HuH-7 (cell line): ENCODE data around the gene ABHD10.

Experiments used
- DNase-seq: peaks from one replicate; pipeline ENCODE4 v3.0.0; 2011; ENCODE audit warnings: low spot score

Gene ABHD10

GRCh38 chr3:112001526-112001925, 22.7 kb downstream of the ABHD10 start:
- DNase-seq: no peak

GRCh38 chr3:112002096-112002971, 23.5 kb downstream of the ABHD10 start:
- DNase-seq: no peak

- DNase-seq: no peak
These were observed 24.7 kb downstream of the ABHD10 start for GRCh38 chr3:112003321-112004080.

GRCh38 chr3:112004187-112004586, 25.4 kb downstream of the ABHD10 start:
- no peak for DNase-seq

- no peak for DNase-seq
These were observed 25.8 kb downstream of the ABHD10 start for GRCh38 chr3:112004669-112005068.

- DNase-seq: no peak
These were observed 26.4 kb downstream of the ABHD10 start for GRCh38 chr3:112005091-112005672.

- no peak for DNase-seq
These were observed 28.8 kb downstream of the ABHD10 start for GRCh38 chr3:112007633-112008032.

GRCh38 chr3:112009670-112010069, 30.8 kb downstream of the ABHD10 start:
- DNase-seq: no peak

GRCh38 chr3:112010636-112011035, 31.8 kb downstream of the ABHD10 start:
- no peak for DNase-seq

- no peak for DNase-seq
These were observed 32.6 kb downstream of the ABHD10 start for GRCh38 chr3:112011376-112011940.

- DNase-seq: no peak
These were observed 33.6 kb downstream of the ABHD10 start for GRCh38 chr3:112012205-112012992.

GRCh38 chr3:112013058-112013783, 34.4 kb downstream of the ABHD10 start:
- DNase-seq: peak; percentile 68

GRCh38 chr3:112013784-112014143, 34.9 kb downstream of the ABHD10 start:
- DNase-seq: no peak

GRCh38 chr3:112017091-112017490, 38.3 kb downstream of the ABHD10 start:
- DNase-seq: no peak

- DNase-seq: no peak
These were observed 39.9 kb downstream of the ABHD10 start for GRCh38 chr3:112018712-112019111.

- no peak for DNase-seq
These were observed 40.9 kb downstream of the ABHD10 start for GRCh38 chr3:112019716-112020115.

- DNase-seq: no peak
These were observed 41.9 kb downstream of the ABHD10 start for GRCh38 chr3:112020674-112021085.

GRCh38 chr3:112027142-112027541, 48.3 kb downstream of the ABHD10 start:
- DNase-seq: no peak

- no peak for DNase-seq
These were observed 49.0 kb downstream of the ABHD10 start for GRCh38 chr3:112027826-112028225.

GRCh38 chr3:112030901-112031300, 52.1 kb downstream of the ABHD10 start:
- no peak for DNase-seq

GRCh38 chr3:112032098-112032731, 53.4 kb downstream of the ABHD10 start:
- no peak for DNase-seq
